ENCODE data around the gene LRIT2. TPM values are rescaled to one million over a fixed set of nuclear protein-coding genes. Genes with fewer than 3 reads are reported as not detected.

Gene LRIT2
- total RNA-seq, 1 experiment from 2014 or later = not detected

DNA sequence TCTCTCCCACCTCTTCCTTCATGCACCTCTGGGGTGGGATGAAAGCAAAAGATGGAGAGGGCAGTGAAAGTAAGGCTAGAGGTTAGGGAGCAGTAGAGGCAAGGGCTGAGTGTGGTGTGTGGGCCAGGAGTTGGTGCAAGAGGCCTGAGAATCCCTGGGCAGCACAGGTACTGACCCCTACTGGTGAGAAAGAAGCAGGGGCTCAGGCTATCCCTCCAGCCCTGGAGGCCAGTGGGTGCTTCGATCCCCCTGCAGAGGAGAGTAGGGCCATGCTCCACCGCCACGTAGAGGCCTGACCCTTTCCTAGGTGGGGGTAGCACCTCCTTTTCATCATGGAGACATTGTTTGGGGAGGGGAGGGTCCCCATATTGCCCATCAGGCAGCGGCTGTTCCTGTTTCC, 21.2 kb downstream of the LRIT2 start:
- Mint-ChIP-seq H3K36me3 (no peaks in the 10 kb centered on the region), H3K4me1 (no peaks in the 10 kb centered on the region), H3K9me3 (no peaks in the 10 kb centered on the region), H3K27me3 (ENCODE audit: low read depth) (no peaks in the 10 kb centered on the region), H3K27ac (no peak overlapping the region), H3K4me3 (no peak overlapping the region)
- POLR2A ChIA-PET = no interaction called here
- DNase-seq (ENCODE audit: low spot score) (peak; percentile 56), ATAC-seq (peak; percentile 83)
- TF ChIP-seq CTCF (IDR thresholded peaks at IDR 0.05) (peak; percentile 57), ETV6 (CRISPR knock-in tag; IDR thresholded peaks at IDR 0.05) (0 out of 2 replicates have a peak, but pooled peaks have one; percentile 26), ZNF396 (CRISPR knock-in tag; IDR thresholded peaks at IDR 0.05; ENCODE audit: borderline replicate concordance) (no peak)
- CTCF ChIA-PET = interaction anchor here (2.3 to 9.2 kb wide), 2 partner anchors 9 to 56 kb away, joined by 7 to 75 read pairs; partner anchors contain the start of gene CDHR1

DNA sequence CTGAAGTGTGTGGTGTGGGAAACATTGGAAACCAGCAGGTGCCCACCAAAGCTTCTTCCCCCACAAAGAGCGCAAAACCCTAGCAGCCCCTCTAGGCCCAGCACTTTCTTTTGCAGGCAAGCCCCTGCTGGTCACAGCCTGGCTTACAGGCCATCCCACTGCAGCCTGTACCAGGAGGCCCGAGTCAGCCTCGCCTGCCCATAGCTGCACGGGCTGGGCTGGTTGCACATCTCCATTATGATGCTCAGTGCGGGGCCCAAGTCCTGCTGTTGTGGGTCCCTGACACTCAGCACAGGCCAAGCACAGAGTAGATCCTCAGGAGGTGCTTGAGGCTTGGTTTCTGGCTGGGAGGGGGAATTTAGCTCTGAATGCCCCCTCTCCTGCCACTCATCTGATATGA, 23.0 kb downstream of the LRIT2 start:
- DNase-seq (ENCODE audit: low spot score) = no peak
- H3K4me3 Mint-ChIP-seq = no peak overlapping the region
- CTCF ChIA-PET = interaction anchor here (0.6 to 9.2 kb wide), 9 partner anchors 8 to 143 kb away, joined by 3 to 75 read pairs (median 4); partner anchors contain the start of genes CDHR1 and GHITM

More for the DNA sequence above, 23.0 kb downstream of the LRIT2 start:
- no peaks in the 10 kb centered on the region for H3K4me1 Mint-ChIP-seq
- POLR2A ChIA-PET = no interaction called here
- no peaks in the 10 kb centered on the region for H3K9me3 Mint-ChIP-seq
- H3K36me3 Mint-ChIP-seq = no peaks in the 10 kb centered on the region
- no peak overlapping the region for H3K27ac Mint-ChIP-seq
- 0 out of 2 replicates have a peak, but pooled peaks cover 4% of the 10 kb centered on the region for H3K27me3 Mint-ChIP-seq (ENCODE audit: low read depth)
- no peak for ATAC-seq
- TF ChIP-seq GRHL2 (CRISPR knock-in tag; IDR thresholded peaks at IDR 0.05; ENCODE audit: insufficient replicate concordance, severe bottlenecking) (no peak), CBFB (CRISPR knock-in tag; IDR thresholded peaks at IDR 0.05; ENCODE audit: low read depth) (no peak), TEAD1 (CRISPR knock-in tag; IDR thresholded peaks at IDR 0.05) (no peak), SP1 (CRISPR knock-in tag; conservative IDR thresholded peaks at IDR 0.05) (no peak), TCF7 (CRISPR knock-in tag; IDR thresholded peaks at IDR 0.05; ENCODE audit: low read depth) (no peak), AFF4 (CRISPR knock-in tag; IDR thresholded peaks at IDR 0.05; ENCODE audit: borderline replicate concordance) (no peak), JUN (CRISPR knock-in tag; IDR thresholded peaks at IDR 0.05) (no peak), NFYB (CRISPR knock-in tag; conservative IDR thresholded peaks at IDR 0.05; ENCODE audit: low read depth) (no peak), ZNF121 (CRISPR knock-in tag; IDR thresholded peaks at IDR 0.05) (no peak), ZBTB21 (CRISPR knock-in tag; IDR thresholded peaks at IDR 0.05; ENCODE audit: borderline replicate concordance) (no peak)
- TF ChIP-seq, protein P1, sequence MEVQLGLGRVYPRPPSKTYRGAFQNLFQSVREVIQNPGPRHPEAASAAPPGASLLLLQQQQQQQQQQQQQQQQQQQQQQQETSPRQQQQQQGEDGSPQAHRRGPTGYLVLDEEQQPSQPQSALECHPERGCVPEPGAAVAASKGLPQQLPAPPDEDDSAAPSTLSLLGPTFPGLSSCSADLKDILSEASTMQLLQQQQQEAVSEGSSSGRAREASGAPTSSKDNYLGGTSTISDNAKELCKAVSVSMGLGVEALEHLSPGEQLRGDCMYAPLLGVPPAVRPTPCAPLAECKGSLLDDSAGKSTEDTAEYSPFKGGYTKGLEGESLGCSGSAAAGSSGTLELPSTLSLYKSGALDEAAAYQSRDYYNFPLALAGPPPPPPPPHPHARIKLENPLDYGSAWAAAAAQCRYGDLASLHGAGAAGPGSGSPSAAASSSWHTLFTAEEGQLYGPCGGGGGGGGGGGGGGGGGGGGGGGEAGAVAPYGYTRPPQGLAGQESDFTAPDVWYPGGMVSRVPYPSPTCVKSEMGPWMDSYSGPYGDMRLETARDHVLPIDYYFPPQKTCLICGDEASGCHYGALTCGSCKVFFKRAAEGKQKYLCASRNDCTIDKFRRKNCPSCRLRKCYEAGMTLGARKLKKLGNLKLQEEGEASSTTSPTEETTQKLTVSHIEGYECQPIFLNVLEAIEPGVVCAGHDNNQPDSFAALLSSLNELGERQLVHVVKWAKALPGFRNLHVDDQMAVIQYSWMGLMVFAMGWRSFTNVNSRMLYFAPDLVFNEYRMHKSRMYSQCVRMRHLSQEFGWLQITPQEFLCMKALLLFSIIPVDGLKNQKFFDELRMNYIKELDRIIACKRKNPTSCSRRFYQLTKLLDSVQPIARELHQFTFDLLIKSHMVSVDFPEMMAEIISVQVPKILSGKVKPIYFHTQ (CRISPR knock-in tag; IDR thresholded peaks at IDR 0.05) = no peak
- TF ChIP-seq, protein P2, sequence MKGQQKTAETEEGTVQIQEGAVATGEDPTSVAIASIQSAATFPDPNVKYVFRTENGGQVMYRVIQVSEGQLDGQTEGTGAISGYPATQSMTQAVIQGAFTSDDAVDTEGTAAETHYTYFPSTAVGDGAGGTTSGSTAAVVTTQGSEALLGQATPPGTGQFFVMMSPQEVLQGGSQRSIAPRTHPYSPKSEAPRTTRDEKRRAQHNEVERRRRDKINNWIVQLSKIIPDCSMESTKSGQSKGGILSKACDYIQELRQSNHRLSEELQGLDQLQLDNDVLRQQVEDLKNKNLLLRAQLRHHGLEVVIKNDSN (CRISPR knock-in tag; IDR thresholded peaks at IDR 0.05) = no peak
